ENCODE results near the gene NUTM2E. TPM values are rescaled to one million over a fixed set of nuclear protein-coding genes. Genes with fewer than 3 reads are reported as not detected.

Gene NUTM2E
- total RNA-seq, 2 experiments from 2014 or later, result 0.37 TPM; not detected in 1

Other genes starting within 250 kb of the NUTM2E start
- not detected for gene SFTPA1, start 215.8 kb upstream of the NUTM2E start, total RNA-seq
- 1 to 10 TPM; 1.6 to 1.8 TPM for gene NUTM2B, start 123.5 kb upstream of the NUTM2E start, total RNA-seq
- gene SFTPD, start 122.4 kb downstream of the NUTM2E start, total RNA-seq, result not detected